GM21526 (cell line): ENCODE measurements around the gene ITGB3.
"Not testable (repeated sequence)": the region's sequence is repeated elsewhere in the genome, so short reads cannot be mapped to it uniquely, and the experiment has no call there.

ENCODE experiments used
- ATAC-seq: cut with Tn5 transposase; IDR thresholded peaks from one replicate; pipeline ENCODE4 v1.9.1; 2021; ENCODE audit warnings: moderate library complexity; ENCODE audit not compliant: unreplicated experiment, low FRiP score

ITGB3 gene

GRCh38 chr17:47222047-47222446 is 31.6 kb upstream of the ITGB3 start:
- no peak for ATAC-seq

GRCh38 chr17:47223007-47223406 is 30.6 kb upstream of the ITGB3 start:
- ATAC-seq = no peak

- no peak for ATAC-seq
Measured at GRCh38 chr17:47223460-47223859, 30.2 kb upstream of the ITGB3 start.

- not testable (repeated sequence) for ATAC-seq
Measured at GRCh38 chr17:47224077-47224476, 29.6 kb upstream of the ITGB3 start.

- no peak for ATAC-seq
Measured at GRCh38 chr17:47224966-47225365, 28.7 kb upstream of the ITGB3 start.

GRCh38 chr17:47225436-47225858 is 28.2 kb upstream of the ITGB3 start:
- no peak for ATAC-seq

GRCh38 chr17:47225911-47226688 is 27.5 kb upstream of the ITGB3 start:
- ATAC-seq = no peak

GRCh38 chr17:47227862-47228261 is 25.8 kb upstream of the ITGB3 start:
- no peak for ATAC-seq

GRCh38 chr17:47229535-47230443 is 23.8 kb upstream of the ITGB3 start:
- no peak for ATAC-seq

- no peak for ATAC-seq
Measured at GRCh38 chr17:47230864-47231263, 22.8 kb upstream of the ITGB3 start.

- ATAC-seq = no peak
Measured at GRCh38 chr17:47231334-47231733, 22.3 kb upstream of the ITGB3 start.

GRCh38 chr17:47231866-47232265 is 21.8 kb upstream of the ITGB3 start:
- no peak for ATAC-seq

- no peak for ATAC-seq
Measured at GRCh38 chr17:47232465-47232864, 21.2 kb upstream of the ITGB3 start.

- ATAC-seq = no peak
Measured at GRCh38 chr17:47235506-47235905, 18.1 kb upstream of the ITGB3 start.

- ATAC-seq = no peak
Measured at GRCh38 chr17:47235923-47236322, 17.7 kb upstream of the ITGB3 start.

GRCh38 chr17:47237841-47238240 is 15.8 kb upstream of the ITGB3 start:
- ATAC-seq = no peak

- no peak for ATAC-seq
Measured at GRCh38 chr17:47238321-47239010, 15.2 kb upstream of the ITGB3 start.

- ATAC-seq = no peak
Measured at GRCh38 chr17:47239619-47239966, 14.0 kb upstream of the ITGB3 start.

- no peak for ATAC-seq
Measured at GRCh38 chr17:47239967-47240651, 13.5 kb upstream of the ITGB3 start.

GRCh38 chr17:47240806-47241205 is 12.8 kb upstream of the ITGB3 start:
- no peak for ATAC-seq

GRCh38 chr17:47242648-47243047 is 11.0 kb upstream of the ITGB3 start:
- no peak for ATAC-seq
